Osteocyte (in vitro differentiated cells): ENCODE results near the gene CYTH3. TPM values are rescaled to one million over a fixed set of nuclear protein-coding genes. Genes with fewer than 3 reads are reported as not detected.

ENCODE experiments used
- DNase-seq: peaks from one replicate; pipeline ENCODE4 v3.0.0; 2021; ENCODE audit warnings: mixed read lengths; ENCODE audit not compliant: unreplicated experiment; ENCODE audit errors: extremely low spot score
- H3K27ac Mint-ChIP-seq: one replicate; pipeline ENCODE4 v1.8.0; 2021; ENCODE audit warnings: mild to moderate bottlenecking, mixed read lengths; ENCODE audit not compliant: unreplicated experiment
- H3K27me3 Mint-ChIP-seq: one replicate; pipeline ENCODE4 v1.8.0; 2021; ENCODE audit warnings: mixed read lengths; ENCODE audit not compliant: unreplicated experiment
- H3K36me3 Mint-ChIP-seq: one replicate; pipeline ENCODE4 v1.8.0; 2021; ENCODE audit warnings: mixed read lengths; ENCODE audit not compliant: unreplicated experiment
- H3K4me1 Mint-ChIP-seq: one replicate; pipeline ENCODE4 v1.8.0; 2021; ENCODE audit warnings: mixed read lengths; ENCODE audit not compliant: unreplicated experiment
- H3K4me3 Mint-ChIP-seq: one replicate; pipeline ENCODE4 v1.8.0; 2021; ENCODE audit warnings: mild to moderate bottlenecking, moderate library complexity, mixed read lengths; ENCODE audit not compliant: unreplicated experiment
- H3K9me3 Mint-ChIP-seq: one replicate; pipeline ENCODE4 v1.8.0; 2021; ENCODE audit warnings: mixed read lengths; ENCODE audit not compliant: unreplicated experiment
- CTCF ChIP-seq: fragments of 200-600 bp; sonication (generic); IDR thresholded peaks from 2 replicates; pipeline ENCODE4 v1.5.0; 2021; ENCODE audit warnings: antibody characterized with exemption, mild to moderate bottlenecking, moderate library complexity
- total RNA-seq: library from RNA; stranded (reverse); gene quantifications from 2 replicates; pipeline ENCODE4 v1.2.1, GENCODE V29; 2021

CYTH3 gene
- total RNA-seq, 1 donor from 2014 or later: 63.9 TPM

GRCh38 chr7:6205971-6206660 lies 66.3 kb downstream of the CYTH3 start:
- TF ChIP-seq CTCF: no peak
- H3K4me1 Mint-ChIP-seq: peaks cover 53% of the 10 kb centered on the region
- H3K27me3 Mint-ChIP-seq: no peaks in the 10 kb centered on the region
- H3K36me3 Mint-ChIP-seq: peaks cover 6% of the 10 kb centered on the region
- H3K9me3 Mint-ChIP-seq: no peaks in the 10 kb centered on the region
- peak overlapping the region; percentile 73 for H3K27ac Mint-ChIP-seq
- no peak for DNase-seq
- H3K4me3 Mint-ChIP-seq: no peak overlapping the region

DNA sequence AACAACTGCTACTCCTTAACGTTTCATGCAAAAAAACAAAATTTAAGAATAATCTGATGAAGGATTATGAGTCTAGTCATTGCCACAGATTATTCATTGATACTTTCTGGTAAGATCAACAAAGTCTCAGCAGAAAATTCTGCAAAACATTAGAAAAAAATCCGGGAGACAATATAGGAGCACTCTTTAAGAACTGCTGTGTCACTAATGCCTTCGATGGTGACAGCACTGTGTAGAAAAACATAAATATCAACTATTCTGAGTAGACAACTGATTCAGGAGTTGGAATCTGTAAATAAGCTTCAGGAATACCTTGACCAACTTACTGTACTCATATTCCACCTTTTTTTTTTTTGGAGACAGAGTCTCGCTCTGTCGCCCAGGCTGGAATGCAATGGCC lies 69.0 kb downstream of the CYTH3 start:
- peak overlapping the region; percentile 69 for H3K27ac Mint-ChIP-seq
- H3K36me3 Mint-ChIP-seq: peaks cover 4% of the 10 kb centered on the region
- no peaks in the 10 kb centered on the region for H3K9me3 Mint-ChIP-seq
- peaks cover 65% of the 10 kb centered on the region for H3K4me1 Mint-ChIP-seq
- no peak for DNase-seq
- TF ChIP-seq CTCF: no peak
- no peak overlapping the region for H3K4me3 Mint-ChIP-seq
- H3K27me3 Mint-ChIP-seq: no peaks in the 10 kb centered on the region

GRCh38 chr7:6202117-6202516 lies 70.3 kb downstream of the CYTH3 start:
- H3K36me3 Mint-ChIP-seq: peaks cover 4% of the 10 kb centered on the region
- H3K4me1 Mint-ChIP-seq: peaks cover 67% of the 10 kb centered on the region
- no peak for DNase-seq
- H3K4me3 Mint-ChIP-seq: no peak overlapping the region
- peak overlapping the region; percentile 69 for H3K27ac Mint-ChIP-seq
- H3K9me3 Mint-ChIP-seq: no peaks in the 10 kb centered on the region
- TF ChIP-seq CTCF: no peak
- H3K27me3 Mint-ChIP-seq: no peaks in the 10 kb centered on the region

DNA sequence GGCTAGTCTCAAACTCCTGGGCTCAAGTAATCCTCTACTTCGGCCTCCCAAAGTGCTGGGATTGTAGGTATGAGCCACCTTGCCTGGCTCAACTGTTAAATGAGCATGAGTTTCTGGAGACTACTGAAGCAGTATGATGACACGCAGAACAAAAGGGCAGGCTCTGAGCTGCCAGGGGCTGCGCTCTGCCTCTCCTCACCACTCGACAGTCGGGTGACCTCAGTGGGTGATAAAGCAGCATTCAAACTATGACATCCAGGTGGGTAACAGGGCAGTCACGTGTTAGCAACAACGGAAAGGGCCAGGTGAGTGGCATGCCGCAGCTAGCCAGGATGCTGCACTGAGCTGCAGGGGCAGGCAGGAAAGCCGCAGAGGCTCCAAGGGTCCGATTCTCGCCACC lies 71.5 kb downstream of the CYTH3 start:
- Mint-ChIP-seq H3K36me3 (peaks cover 4% of the 10 kb centered on the region), H3K27me3 (no peaks in the 10 kb centered on the region), H3K9me3 (no peaks in the 10 kb centered on the region), H3K4me3 (no peak overlapping the region), H3K4me1 (peaks cover 59% of the 10 kb centered on the region), H3K27ac (no peak overlapping the region)
- no peak for TF ChIP-seq CTCF
- DNase-seq: no peak

DNA sequence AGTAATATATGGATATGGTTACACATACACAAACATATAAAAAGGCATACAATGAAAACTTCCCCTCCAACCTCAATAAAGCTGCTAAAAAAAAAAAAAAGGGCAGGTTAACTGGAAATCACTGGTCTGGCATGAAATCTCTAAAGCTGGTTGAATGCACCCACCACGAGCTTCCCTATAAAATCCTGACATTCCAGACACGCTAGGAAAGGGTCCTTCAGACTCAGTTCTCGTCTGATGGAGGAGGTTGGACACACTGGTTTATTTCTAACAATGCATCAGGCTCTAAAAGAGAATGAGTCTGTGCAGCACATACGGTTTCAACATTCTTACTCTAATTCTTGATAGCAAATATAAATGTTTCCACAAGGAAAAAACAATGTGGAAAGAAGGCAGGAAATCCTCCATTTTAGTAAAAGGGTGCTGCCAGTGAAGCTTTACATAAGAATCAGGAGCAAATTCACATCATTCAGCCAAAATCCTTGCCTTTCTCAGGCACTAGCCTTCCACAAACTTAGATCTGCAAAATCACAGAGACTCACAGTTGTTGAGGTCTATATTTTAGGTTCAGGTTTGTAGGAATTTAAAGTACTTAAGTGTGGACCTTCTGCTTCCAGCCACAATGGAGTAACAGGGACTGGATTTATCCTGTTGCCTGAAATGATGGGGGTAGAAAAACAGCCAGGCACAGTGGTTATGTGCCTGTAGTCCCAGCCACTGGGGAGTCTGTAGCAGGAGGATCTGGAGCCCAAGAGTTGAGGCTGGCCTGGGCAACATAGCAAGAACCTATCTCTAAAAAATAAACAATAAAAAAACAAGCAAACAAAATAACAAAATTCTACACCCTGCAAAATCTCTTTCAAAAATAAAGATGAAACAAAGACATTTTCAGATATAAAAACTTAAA lies 73.5 kb downstream of the CYTH3 start:
- no peak for TF ChIP-seq CTCF
- Mint-ChIP-seq H3K27ac (peak overlapping the region; percentile 2), H3K4me1 (peaks cover 56% of the 10 kb centered on the region), H3K36me3 (peaks cover 4% of the 10 kb centered on the region), H3K27me3 (no peaks in the 10 kb centered on the region), H3K4me3 (no peak overlapping the region), H3K9me3 (no peaks in the 10 kb centered on the region)
- no peak for DNase-seq
